GM12878 (cell line): ENCODE measurements around the gene UNC45A. TPM values are rescaled to one million over a fixed set of nuclear protein-coding genes. Genes with fewer than 3 reads are reported as not detected.

Experiments
- ATAC-seq: fragments of 200-7000 bp; cut with Tn5 transposase; 3 replicates; pipeline ENCODE4 v1.9.1; 2020; ENCODE audit warnings: mild to moderate bottlenecking, moderate library complexity
- BruUV-seq: library from RNA; stranded (reverse); fragments of 400-500 nt; replicated peaks from 2 replicates; lab custom pipeline; 2021; lab: Mats Ljungman, UMichigan
- CTCF ChIA-PET: fragments of 300-600 bp; sonication (Branson Sonifier 250); formaldehyde crosslinking; extraction: SDS; loops from one replicate; lab custom pipeline; 2021; ENCODE audit warnings: inconsistent platforms; lab: Yijun Ruan, JAX
- POLR2A ChIA-PET: fragments of 350-600 bp; formaldehyde crosslinking; extraction: SDS; loops from one replicate; lab custom pipeline; 2021; ENCODE audit warnings: inconsistent platforms; lab: Charles Lee
- RAD21 ChIA-PET: fragments of 300-600 bp; sonication (Branson Sonifier 250); formaldehyde crosslinking; loops from one replicate; lab custom pipeline; 2023; ENCODE audit warnings: antibody characterized with exemption; ENCODE audit not compliant: unreplicated experiment; lab: Charles Lee
- SMC1A ChIA-PET: fragments of 300-600 bp; sonication (Branson Sonifier 250); formaldehyde crosslinking; loops from one replicate; lab custom pipeline; 2023; ENCODE audit not compliant: unreplicated experiment, uncharacterized antibody; lab: Charles Lee
- DNase-seq: peaks from one replicate; pipeline ENCODE4 v3.0.0-alpha.2; 2011; ENCODE audit warnings: low read depth, low spot score
- FAIRE-seq: peaks from 3 replicates; lab custom pipeline; 2011; peaks lifted over from hg19 to GRCh38; lab: Jason Lieb, UNC
- H2AFZ ChIP-seq: 2 replicates; pipeline ENCODE4 v1.6.0; 2011; ENCODE audit warnings: low read depth, low read length, control low read depth; ENCODE audit not compliant: control insufficient read depth
- H3K27ac ChIP-seq: 2 replicates; pipeline ENCODE4 v1.5.1; 2011; ENCODE audit warnings: control low read depth; ENCODE audit not compliant: control insufficient read depth, insufficient read depth
- H3K27me3 ChIP-seq, 2 experiments: replicated peaks in 1 of 2; 2 replicates each; pipeline versions ENCODE4 v1.6.0 to v1.6.1; 2011; ENCODE audit warnings: low read length in 1 of 2; ENCODE audit not compliant: control insufficient read depth in 2 of 2, insufficient read depth in 2 of 2
- H3K36me3 ChIP-seq, 2 experiments: 2 replicates each; pipeline ENCODE4 v1.5.1; 2011; ENCODE audit warnings: low read length in 1 of 2; ENCODE audit not compliant: control insufficient read depth in 2 of 2, insufficient read depth in 2 of 2
- H3K4me1 ChIP-seq: 2 replicates; pipeline ENCODE4 v1.6.1; 2011; ENCODE audit warnings: mild to moderate bottlenecking, low read length, moderate library complexity, mixed read lengths; ENCODE audit not compliant: control insufficient read depth, insufficient read depth
- H3K4me2 ChIP-seq: 2 replicates; pipeline ENCODE4 v1.6.0; 2011; ENCODE audit warnings: control low read depth; ENCODE audit not compliant: control insufficient read depth, insufficient read depth
- H3K4me3 ChIP-seq: fragments of 200-600 bp; sonication (generic); 2 replicates; pipeline ENCODE4 v1.5.1; 2016
- H3K79me2 ChIP-seq: 2 replicates; pipeline ENCODE4 v1.6.0; 2011; ENCODE audit warnings: low read length; ENCODE audit not compliant: control insufficient read depth, insufficient read depth
- H3K9ac ChIP-seq: 2 replicates; pipeline ENCODE4 v1.8.0; 2011; ENCODE audit warnings: low read length, control low read depth, mixed read lengths; ENCODE audit not compliant: control insufficient read depth, insufficient read depth
- H3K9me3 ChIP-seq: replicated peaks from 3 replicates; pipeline ENCODE4 v1.5.1; 2011; ENCODE audit warnings: mild to moderate bottlenecking, low read length; ENCODE audit not compliant: control insufficient read depth, insufficient read depth
- H4K20me1 ChIP-seq: 2 replicates; pipeline ENCODE4 v1.6.0; 2011; ENCODE audit not compliant: control insufficient read depth, insufficient read depth
- BHLHE40 ChIP-seq, 2 experiments: fragments of 450-650 bp in 1 of 2; IDR thresholded peaks; 2 replicates each; pipeline ENCODE4 v1.6.1; 2011 to 2017; ENCODE audit warnings: low read depth in 2 of 2, borderline replicate concordance in 1 of 2, improper control_type of control experiment in 1 of 2, low read length in 1 of 2, mild to moderate bottlenecking in 1 of 2
- FOXM1 ChIP-seq: IDR thresholded peaks from 2 replicates; pipeline ENCODE4 v1.6.1; 2012; ENCODE audit warnings: low read depth, mild to moderate bottlenecking, inconsistent platforms, low read length, moderate library complexity
- HDAC2 ChIP-seq: fragments of 200-600 bp; sonication (generic); IDR thresholded peaks from 2 replicates; pipeline ENCODE4 v1.6.1; 2017
- NFXL1 ChIP-seq: fragments of 450-650 bp; IDR thresholded peaks from 2 replicates; pipeline ENCODE4 v1.6.1; 2017; ENCODE audit warnings: antibody characterized with exemption, mild to moderate bottlenecking, borderline replicate concordance
- NRF1 ChIP-seq: conservative IDR thresholded peaks from 2 replicates; pipeline ENCODE4 v1.6.1; 2011; ENCODE audit warnings: mild to moderate bottlenecking, low read depth, low read length, improper control_type of control experiment
- RB1 ChIP-seq: fragments of 450-650 bp; formaldehyde crosslinking; IDR thresholded peaks from 2 replicates; pipeline ENCODE4 v1.6.1; 2017; ENCODE audit warnings: mild to moderate bottlenecking, borderline replicate concordance
- WGBS: methylation state at CpG from one replicate; pipeline ENCODE4 v1.1.6; 2016; ENCODE audit warnings: low lambda C conversion rate; ENCODE audit not compliant: insufficient replicate concordance, insufficient coverage; ENCODE audit errors: missing lambda C conversion rate; 5-methylcytosine and 5-hydroxymethylcytosine counted together
- in situ Hi-C: fragments of 300-500 bp; cut with MboI; formaldehyde crosslinking; loops from 9 replicates; pipeline ENCODE4 v1.14.3; 2018; ENCODE audit warnings: mixed read lengths
- intact Hi-C: fragments of 100-400 bp; cut with micrococcal nuclease; formaldehyde crosslinking; loops from one replicate; pipeline ENCODE4 v1.14.2; 2022; ENCODE audit not compliant: unreplicated experiment
- polyA plus RNA-seq, 11 experiments: library from polyadenylated mRNA; depleted of rRNA in 4 of 11; unstranded in 6 of 11; stranded (reverse) in 5 of 11; fragments of >200 nt; fragmentation: Nextera tagmentation in 4 of 11; fragmentation: Illumina TruSeq in 1 of 11; extraction: Ambion mirVana in 4 of 11; extraction: Trizol in 1 of 11; gene quantifications; 1 replicate in 1 of 11; 2 replicates in 10 of 11; pipeline versions ENCODE4 v1.2.1 to v1.2.3, GENCODE V29; 2011 to 2016; ENCODE audit warnings: inconsistent platforms in 2 of 11, missing spikeins in 2 of 11, low read depth in 1 of 11
- total RNA-seq, 4 experiments: library from RNA; depleted of rRNA in 3 of 4; stranded (reverse); fragments of >200 nt in 3 of 4; fragmentation: Illumina TruSeq in 1 of 4; extraction: Trizol in 1 of 4; gene quantifications; 2 replicates each; pipeline versions ENCODE4 v1.2.1 to v1.2.3, GENCODE V29; 2013 to 2021
- TF ChIP-seq, protein P1 (sequence below): IDR thresholded peaks from 2 replicates; pipeline ENCODE4 v1.6.1; 2012; ENCODE audit warnings: low read depth, low read length, improper control_type of control experiment

UNC45A gene
- total and polyA plus RNA-seq, 10 of the 15 experiments (the other 5 are each of a cell fraction or from before 2014, with no cell fraction given): 10.3 to 57.8 (median 40.5) TPM

DNA sequence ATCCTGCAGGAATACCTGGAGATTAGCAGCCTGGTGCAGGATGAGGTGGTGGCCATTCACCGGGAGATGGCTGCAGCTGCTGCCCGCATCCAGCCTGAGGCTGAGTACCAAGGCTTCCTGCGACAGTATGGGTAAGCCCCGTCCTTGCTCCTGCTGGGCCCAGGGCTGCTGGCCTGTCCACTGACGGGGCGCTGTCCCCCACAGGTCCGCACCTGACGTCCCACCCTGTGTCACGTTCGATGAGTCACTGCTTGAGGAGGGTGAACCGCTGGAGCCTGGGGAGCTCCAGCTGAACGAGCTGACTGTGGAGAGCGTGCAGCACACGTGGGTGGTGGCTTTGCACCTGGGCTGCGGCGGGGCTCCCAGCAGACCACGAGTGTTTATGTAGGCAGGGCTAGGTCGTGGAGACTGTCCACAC, 45.8 kb upstream of the UNC45A start:
- ATAC-seq: no peak
- no peaks in the 10 kb centered on the region; the same call in 1 of the 2 replicates for H3K79me2 ChIP-seq
- TF ChIP-seq RB1 (no peak), BHLHE40 (IDR thresholded peaks at IDR 0.05; ENCODE audit: borderline replicate concordance in 1 of 2, low read depth in 2 of 2, low read length in 1 of 2) (peak; percentile 16 to 89; a peak in 2 of 4 replicates)
- ChIA-PET RAD21 (interaction anchor here (0.6 to 1.9 kb wide), 4 partner anchors 43 to 569 kb away, joined by 3 to 9 read pairs (median 6); partner anchors contain the start of gene HDDC3), POLR2A (no interaction called here), CTCF (interaction anchor here (1.2 to 2.4 kb wide), 4 partner anchors 12 to 241 kb away, joined by 3 to 18 read pairs (median 8); partner anchors contain the start of gene HDDC3), SMC1A (interaction anchor here (0.8 to 2.0 kb wide), 2 partner anchors 52 to 218 kb away, joined by 4 read pairs; no protein-coding TSS in a partner anchor)
- H3K9ac ChIP-seq: no peak overlapping the region
- no TSS peak for BruUV-seq
- H4K20me1 ChIP-seq: no peaks in the 10 kb centered on the region
- 55% methylated on average over 18 of the region's 18 CpGs for whole genome bisulfite sequencing
- H3K27me3 ChIP-seq: no peaks in the 10 kb centered on the region
- H2AFZ ChIP-seq: no peak overlapping the region
- intact Hi-C loops: loop anchor here (5.0 to 10.0 kb wide), 4 partner anchors 72 to 395 kb away; partner anchors contain the start of gene BLM
- no peak overlapping the region for H3K4me3 ChIP-seq
- in situ Hi-C loops: loop anchor here (5.0 kb wide), 2 partner anchors 242 to 567 kb away; no protein-coding TSS in a partner anchor
- H3K4me2 ChIP-seq: no peak overlapping the region
- H3K27ac ChIP-seq: no peak overlapping the region
- no peak for FAIRE-seq
- H3K4me1 ChIP-seq: peaks cover 19% of the 10 kb centered on the region
- DNase-seq: no peak
- no peaks in the 10 kb centered on the region for H3K9me3 ChIP-seq
- H3K36me3 ChIP-seq: no peaks in the 10 kb centered on the region; a peak in 1 of 4 replicates

DNA sequence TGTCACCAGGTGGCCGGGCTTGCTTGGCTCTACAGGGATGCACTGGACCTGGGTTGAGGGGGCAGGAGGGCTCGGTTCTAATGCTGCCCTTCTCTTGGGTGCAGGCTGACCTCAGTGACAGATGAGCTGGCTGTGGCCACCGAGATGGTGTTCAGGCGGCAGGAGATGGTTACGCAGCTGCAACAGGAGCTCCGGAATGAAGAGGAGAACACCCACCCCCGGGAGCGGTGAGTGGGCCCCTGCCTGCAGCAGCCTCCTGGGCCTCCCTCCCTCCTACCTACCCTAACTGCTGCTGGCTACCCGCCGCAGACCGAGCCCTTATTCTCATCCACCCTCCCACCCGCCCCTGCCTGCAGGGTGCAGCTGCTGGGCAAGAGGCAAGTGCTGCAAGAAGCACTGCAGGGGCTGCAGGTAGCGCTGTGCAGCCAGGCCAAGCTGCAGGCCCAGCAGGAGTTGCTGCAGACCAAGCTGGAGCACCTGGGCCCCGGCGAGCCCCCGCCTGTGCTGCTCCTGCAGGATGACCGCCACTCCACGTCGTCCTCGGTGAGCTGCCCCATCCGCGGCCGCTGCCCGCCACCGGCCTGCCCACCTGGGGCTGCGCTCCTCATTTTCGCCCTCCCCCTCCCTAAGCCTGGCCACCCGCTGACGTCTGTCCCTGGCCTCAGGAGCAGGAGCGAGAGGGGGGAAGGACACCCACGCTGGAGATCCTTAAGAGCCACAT, 45.2 kb upstream of the UNC45A start:
- H3K27ac ChIP-seq: no peak overlapping the region
- CTCF ChIA-PET: interaction anchor here (0.9 to 2.4 kb wide), 4 partner anchors 16 to 242 kb away, joined by 3 to 18 read pairs (median 7); partner anchors contain the start of gene HDDC3
- H3K27me3 ChIP-seq: no peaks in the 10 kb centered on the region
- ATAC-seq (no peak), DNase-seq (no peak), FAIRE-seq (no peak)
- H3K9me3 ChIP-seq: no peaks in the 10 kb centered on the region
- 85% methylated on average over 19 of the region's 31 CpGs for WGBS
- POLR2A ChIA-PET: no interaction called here
- no peak overlapping the region for H3K4me3 ChIP-seq
- peaks cover 15% of the 10 kb centered on the region for H3K4me1 ChIP-seq
- intact Hi-C loops: loop anchor here (5.0 to 10.0 kb wide), 4 partner anchors 73 to 395 kb away; partner anchors contain the start of gene BLM
- in situ Hi-C loops: loop anchor here (5.0 kb wide), 2 partner anchors 243 to 568 kb away; no protein-coding TSS in a partner anchor
- BruUV-seq: no TSS peak
- RAD21 ChIA-PET: interaction anchor here (0.6 to 1.9 kb wide), 4 partner anchors 42 to 569 kb away, joined by 3 to 9 read pairs (median 6); partner anchors contain the start of gene HDDC3
- H4K20me1 ChIP-seq: no peaks in the 10 kb centered on the region
- no peaks in the 10 kb centered on the region; a peak in 1 of 4 replicates for H3K36me3 ChIP-seq
- H2AFZ ChIP-seq: no peak overlapping the region
- H3K4me2 ChIP-seq: no peak overlapping the region
- no peak for TF ChIP-seq FOXM1
- TF ChIP-seq, protein P1, sequence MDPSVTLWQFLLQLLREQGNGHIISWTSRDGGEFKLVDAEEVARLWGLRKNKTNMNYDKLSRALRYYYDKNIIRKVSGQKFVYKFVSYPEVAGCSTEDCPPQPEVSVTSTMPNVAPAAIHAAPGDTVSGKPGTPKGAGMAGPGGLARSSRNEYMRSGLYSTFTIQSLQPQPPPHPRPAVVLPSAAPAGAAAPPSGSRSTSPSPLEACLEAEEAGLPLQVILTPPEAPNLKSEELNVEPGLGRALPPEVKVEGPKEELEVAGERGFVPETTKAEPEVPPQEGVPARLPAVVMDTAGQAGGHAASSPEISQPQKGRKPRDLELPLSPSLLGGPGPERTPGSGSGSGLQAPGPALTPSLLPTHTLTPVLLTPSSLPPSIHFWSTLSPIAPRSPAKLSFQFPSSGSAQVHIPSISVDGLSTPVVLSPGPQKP: no peak
- no peak for TF ChIP-seq HDAC2
- TF ChIP-seq NRF1: no peak
- no peak for TF ChIP-seq NFXL1
- TF ChIP-seq, all 136 proteins: peak for 0
- Histone ChIP-seq H3K9ac (no peak overlapping the region), H3K79me2 (no peaks in the 10 kb centered on the region; the same call in 1 of the 2 replicates)
- SMC1A ChIA-PET: interaction anchor here (0.8 to 2.0 kb wide), 2 partner anchors 52 to 218 kb away, joined by 4 read pairs; no protein-coding TSS in a partner anchor
